RPMI7951 (cell line): ENCODE results near the gene WDPCP. TPM values are rescaled to one million over a fixed set of nuclear protein-coding genes. Genes with fewer than 3 reads are reported as not detected.
"Not testable (repeated sequence)": the region's sequence is repeated elsewhere in the genome, so short reads cannot be mapped to it uniquely, and the experiment has no call there.

Source experiments
- DNase-seq: peaks from one replicate; pipeline ENCODE4 v3.0.0-alpha.2; 2012; ENCODE audit warnings: low read depth
- total RNA-seq: library from RNA; depleted of rRNA; stranded (reverse); fragments of >200 nt; shearing (Covaris generic); gene quantifications from 2 replicates; pipeline ENCODE4 v1.2.3, GENCODE V29; 2014

Gene WDPCP
- total RNA-seq, 1 experiment from 2014 or later: 11.8 TPM

DNA sequence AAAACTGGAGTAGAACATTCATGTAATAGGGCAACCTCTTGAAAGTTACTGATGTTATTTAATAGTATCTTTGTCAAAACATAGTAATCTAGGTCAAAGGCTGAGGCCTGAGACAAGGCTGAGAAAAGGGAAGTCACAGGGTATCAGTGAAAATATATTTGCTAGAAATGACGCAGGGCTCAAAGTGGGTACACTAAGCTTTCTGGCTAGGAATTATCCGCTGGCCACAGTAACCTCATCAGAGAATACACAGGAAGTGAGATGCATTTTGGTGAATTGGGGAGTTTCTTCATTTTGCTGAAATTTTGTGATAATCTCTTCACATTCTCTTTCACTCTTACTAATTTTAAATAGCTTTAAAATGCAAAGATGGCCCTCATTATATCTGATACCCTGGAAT is 330.8 kb downstream of the WDPCP start:
- DNase-seq: no peak

DNA sequence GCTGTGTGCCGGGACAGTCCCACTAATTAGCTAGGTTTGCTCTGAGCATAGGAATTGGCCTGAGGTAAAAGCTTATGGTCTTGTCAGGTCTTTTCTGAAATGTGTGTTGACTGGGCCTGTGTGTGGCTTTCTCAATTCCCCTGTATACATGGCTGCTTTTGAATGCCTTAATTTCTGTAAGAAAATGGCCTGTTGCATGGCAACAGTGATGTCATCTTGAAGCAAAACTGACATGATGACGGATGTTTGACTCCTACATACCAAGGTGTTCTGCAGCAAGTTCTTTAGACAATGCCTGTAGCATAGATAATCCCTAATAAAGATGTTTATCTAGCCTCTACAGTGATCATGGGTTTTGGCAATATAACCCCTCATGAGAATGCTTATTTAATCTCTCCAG is 339.1 kb downstream of the WDPCP start:
- DNase-seq: no peak

DNA sequence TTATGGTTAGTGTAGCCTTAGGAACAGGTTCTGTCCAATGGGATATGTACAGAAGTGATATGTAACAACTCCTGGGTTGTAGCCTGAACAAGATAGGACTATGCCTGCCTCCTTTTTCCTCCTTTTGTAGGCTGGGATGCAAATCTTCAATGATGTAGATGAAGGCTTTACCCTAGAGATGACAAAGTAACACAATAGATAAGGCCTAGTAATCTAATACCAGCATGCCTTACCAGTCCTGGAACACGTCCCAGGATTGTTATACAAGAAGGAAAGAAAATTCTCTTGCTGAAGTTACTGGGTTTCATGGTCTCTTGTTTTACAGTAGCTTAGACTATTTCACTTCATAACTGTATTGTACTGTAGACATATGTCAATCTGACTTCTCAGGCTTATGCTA is 345.5 kb downstream of the WDPCP start:
- no peak for DNase-seq

DNA sequence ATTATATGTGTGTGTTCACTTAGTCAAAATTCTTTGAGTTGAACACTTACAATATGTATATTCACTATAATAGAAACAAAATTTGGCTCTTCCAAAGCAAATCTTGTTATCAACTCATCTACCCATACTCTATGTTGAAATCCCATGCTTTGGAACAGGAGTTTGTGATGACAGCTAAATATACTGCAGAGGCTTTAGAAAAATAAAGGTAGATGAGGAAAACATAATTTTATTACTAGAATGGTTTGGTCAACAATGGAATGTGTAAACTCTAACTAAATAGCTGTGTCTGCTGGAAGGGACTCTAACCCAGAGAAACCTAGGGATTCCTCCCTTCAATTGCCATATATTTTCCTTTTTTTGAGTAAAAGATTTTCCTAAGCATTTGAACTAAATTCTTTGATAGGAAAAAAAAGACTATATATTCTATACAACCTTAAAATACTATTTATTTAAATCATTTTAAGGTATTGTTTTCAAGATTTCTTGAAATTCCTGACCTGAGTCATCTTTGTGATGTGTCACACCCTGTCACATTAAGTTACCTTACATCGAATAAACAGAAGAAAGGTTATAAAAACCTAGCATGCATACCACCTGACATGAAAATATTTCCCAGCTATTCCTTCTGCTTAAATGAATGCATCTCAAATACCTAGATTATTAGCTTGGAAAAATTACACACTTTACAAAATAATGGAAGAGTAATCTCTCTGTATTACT is 362.2 kb downstream of the WDPCP start:
- no peak for DNase-seq

GRCh38 chr2:63218800-63219526 is 369.3 kb downstream of the WDPCP start:
- DNase-seq: peak; percentile 6

GRCh38 chr2:63195310-63195709 is 393.0 kb downstream of the WDPCP start:
- no peak for DNase-seq

DNA sequence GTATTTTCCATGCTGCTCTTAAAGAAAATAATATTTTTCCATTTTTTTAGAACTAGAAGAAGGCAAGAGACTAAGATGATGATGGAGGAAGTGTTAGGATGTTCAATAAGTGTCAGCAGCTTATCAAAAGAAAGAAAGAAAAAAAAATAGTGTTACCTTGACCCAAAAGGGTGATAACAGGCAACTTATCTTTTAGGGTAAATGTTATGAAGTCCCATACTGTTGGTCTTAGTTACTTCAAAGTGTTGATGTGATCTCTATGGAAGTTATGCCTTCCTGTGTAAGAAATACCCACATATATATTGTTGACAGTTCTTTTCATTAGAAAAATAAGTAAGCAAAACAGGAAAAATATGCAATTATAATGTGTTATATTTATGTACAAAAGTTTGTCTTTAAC is 394.1 kb downstream of the WDPCP start:
- no peak for DNase-seq

DNA sequence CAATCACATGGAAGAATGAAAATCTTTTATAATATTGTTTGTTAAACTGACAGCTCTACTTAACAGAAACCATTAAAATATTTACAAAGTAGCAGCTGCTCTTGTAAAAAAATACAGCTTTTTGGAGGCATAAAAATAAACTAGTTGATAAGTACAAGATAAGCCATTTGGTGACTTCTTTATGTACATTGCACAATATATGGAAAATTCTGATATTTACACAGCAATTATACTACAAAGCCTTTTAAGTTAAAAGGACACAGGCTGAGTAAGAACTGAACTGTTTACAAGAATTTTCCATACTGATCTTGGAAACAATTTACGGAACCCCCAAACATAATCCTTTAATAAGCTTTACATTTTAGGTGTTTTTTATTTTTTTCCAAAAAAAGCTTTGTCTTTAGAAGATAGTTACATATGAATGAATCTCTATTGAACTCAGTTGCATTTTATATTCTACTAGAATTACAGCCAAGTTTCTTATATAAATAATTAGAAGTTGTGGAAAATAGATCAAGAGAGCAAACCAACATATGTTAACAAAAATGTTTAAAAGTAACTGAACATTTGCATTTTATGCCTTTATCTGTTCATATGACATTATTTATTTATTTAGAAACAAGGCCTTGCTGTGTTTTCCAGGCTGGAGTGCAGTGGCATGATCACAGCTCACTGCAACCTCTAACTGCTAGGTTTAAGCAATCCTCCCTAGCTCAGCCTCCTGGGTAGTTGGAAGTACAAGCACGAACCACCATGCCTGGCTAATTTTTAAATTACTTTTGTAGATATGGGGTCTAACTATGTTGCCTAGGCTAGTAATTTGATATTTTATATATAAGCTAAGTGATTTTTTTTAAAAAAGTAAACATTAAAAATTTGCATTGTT is 395.1 kb downstream of the WDPCP start:
- no peak for DNase-seq

DNA sequence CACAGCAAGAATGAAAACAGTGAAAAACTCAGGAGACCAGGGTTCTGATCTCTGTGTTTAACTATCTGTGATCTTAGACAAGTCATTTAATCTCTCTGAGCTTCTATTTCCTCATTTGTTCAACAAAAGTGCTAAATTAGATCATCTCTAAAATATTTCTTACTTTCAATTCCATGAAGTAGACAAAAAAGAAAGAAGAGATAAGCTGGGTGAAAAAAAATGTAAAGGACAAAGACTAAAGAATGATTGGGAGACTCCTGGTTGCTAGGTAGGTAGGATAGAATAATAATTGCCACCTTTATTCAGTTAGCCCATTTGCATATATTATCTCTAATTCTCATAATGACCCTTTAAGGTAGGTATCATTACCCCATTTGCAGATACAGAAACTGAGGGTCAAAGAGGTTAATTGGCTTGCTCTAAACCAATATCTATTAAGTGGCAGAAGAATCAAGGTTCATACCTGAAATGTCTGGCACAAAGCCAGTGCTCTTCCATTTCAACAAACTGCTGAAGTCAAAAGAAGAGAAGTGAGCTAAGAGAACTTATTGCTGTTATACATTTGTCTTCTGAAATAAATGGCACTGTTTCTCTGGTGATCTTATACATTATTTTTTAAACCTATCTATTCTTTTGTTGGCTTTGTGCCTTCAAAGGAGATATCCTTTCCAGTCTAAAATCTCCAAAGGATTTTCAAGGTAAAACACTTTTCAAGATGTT is 395.9 kb downstream of the WDPCP start:
- DNase-seq: no peak

DNA sequence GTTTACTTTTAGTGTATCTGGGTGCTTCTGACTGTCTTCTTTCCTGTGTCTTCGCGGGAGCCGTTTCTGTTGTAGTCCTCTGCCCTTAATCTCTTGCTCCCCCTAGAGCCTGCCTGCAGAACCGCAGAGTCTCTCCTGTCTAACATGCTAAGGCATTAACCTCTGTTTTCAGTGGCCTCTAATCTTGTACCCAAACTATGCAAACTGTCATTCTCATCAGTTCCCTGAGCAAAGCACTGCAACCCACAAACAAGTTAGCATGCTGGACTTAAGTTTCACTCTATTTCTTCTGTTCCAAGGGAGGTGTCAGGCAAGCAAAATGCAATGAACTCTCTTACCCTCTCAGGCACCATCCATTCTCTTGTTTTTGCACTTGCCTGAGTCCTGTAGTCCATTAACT is 399.3 kb downstream of the WDPCP start:
- no peak for DNase-seq

DNA sequence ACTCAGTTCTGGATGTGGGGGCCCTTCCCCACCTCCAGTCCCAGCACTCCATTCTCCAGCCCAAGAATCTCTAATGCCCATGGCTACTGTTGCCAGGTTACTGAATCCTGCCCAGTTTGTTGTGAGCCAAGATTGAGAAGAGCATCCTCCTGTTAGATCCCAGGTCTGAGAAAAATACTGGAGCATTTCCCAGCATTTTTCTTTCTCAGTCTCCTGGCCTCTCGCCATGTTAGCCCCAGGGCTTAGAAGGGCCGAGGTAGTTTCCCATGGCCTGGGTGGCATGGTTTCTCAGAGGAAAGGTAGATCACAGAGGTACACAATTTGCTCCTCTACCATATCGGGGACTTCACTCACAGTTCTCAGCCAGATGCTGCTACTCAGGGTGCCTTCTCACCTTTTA is 401.9 kb downstream of the WDPCP start:
- no peak for DNase-seq

GRCh38 chr2:63163161-63163820 is 425.0 kb downstream of the WDPCP start:
- DNase-seq: no peak

- DNase-seq: no peak
Measured at GRCh38 chr2:63159262-63159661, 429.0 kb downstream of the WDPCP start.

DNA sequence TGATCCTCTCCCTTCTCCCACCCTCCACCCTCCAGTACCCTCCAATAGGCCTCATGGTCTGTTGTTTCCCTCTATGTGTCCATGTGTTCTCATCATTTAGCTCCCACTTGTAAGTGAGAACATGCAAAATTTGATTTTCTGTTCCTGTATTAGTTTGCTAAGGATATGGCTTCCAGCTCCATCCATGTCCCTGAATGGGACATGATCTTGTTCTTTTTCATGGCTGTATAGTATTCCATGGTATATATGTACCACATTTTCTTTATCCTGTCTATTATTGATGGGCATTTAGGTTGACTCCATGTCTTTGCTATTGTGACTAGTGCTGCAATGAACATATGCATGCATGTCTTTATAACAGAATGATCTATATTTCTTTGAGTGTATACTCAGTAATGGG is 451.6 kb downstream of the WDPCP start:
- DNase-seq: not testable (repeated sequence)

DNA sequence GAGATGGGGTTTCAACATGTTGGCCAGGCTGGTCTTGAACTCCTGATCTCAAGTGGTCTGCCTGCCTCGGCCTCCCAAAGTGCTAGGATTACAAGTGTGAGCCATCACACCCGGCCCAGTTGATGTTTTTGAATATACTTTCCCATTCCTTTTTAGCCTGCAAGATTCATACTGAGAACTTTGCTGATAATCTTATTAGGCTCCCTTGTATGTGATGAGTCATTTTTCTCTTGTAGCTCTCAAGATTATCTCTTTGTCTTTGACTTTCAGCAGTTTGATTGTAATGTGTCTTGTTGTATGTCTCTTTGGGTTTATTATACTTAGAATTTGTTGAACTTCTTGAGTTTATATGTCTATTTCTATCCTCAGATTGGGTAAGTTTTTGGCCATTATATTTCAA is 456.3 kb downstream of the WDPCP start:
- no peak for DNase-seq

- DNase-seq: no peak
Measured at GRCh38 chr2:63131196-63131595, 457.1 kb downstream of the WDPCP start.

DNA sequence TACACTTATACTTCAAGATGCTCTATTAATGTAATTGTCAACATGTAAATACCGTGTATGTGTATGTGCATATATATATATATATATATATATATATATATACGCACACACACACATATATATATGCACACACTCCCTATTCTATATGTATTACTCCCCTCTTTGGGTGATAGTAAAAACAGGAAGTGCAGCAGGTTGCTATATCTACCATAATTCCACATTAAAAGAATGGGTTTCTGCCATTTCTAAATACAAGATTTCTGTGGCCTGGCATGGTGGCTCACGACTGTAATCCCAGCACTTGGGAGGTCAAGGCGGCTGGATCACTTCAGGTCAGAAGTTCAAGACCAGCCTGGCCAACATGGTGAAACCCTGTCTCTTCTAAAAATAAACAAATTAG is 460.7 kb downstream of the WDPCP start:
- no peak for DNase-seq

GRCh38 chr2:63124850-63125249 is 463.4 kb downstream of the WDPCP start:
- no peak for DNase-seq

DNA sequence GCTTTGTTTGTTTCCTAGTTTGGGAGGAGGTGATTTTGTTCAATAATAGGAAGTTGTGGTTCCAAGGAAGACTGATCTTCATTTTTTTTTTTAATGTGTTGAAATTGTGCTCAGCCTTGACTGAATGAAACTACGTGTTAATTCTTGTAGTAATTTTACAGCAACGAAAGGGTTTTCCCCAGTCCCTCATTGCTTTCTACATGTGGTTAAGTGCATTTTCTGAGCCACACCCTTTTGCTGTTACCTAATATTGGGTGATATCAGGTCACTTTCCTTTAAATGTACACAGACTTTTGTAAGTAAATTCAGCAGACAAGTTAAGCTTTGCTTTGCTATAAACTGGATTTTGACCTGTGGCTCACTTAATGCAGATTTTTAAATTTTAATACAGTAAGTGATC is 464.1 kb downstream of the WDPCP start:
- DNase-seq: no peak

GRCh38 chr2:63122921-63123320 is 465.4 kb downstream of the WDPCP start:
- DNase-seq: no peak
